C4-2B (cell line): ENCODE measurements around the gene ADAMTS6.

Experiments
- CTCF ChIP-seq: fragments of 450-650 bp; conservative IDR thresholded peaks from 2 replicates; pipeline ENCODE4 v1.5.1; 2017; ENCODE audit warnings: mild to moderate bottlenecking
- ZFX ChIP-seq: fragments of 450-650 bp; IDR thresholded peaks from 2 replicates; pipeline ENCODE4 v1.6.1; 2017

DNA sequence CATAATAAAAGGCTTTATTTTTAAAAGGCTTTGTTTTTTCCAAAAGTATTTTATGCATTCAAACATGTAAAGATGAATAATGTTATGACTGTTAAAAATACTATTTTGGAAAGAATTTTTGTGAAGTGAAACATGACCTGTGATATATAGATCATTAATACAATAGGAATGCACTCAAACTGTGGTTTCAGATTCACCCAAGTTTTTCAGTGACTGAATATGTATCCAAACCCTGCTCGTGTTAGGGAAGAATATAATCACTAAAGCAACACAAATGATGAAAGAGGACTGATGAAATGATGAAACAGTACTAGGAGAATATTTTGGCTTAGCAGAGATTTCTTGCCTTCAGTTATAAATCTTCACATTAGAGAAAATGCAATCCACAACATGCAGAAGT is 278.0 kb downstream of the ADAMTS6 start:
- no peak for TF ChIP-seq CTCF
- no peak for TF ChIP-seq ZFX
